PFSK-1 (cell line): ENCODE data around the gene ENTREP3.
A peak's percentile ranks its signal among the peaks of the same experiment; 100 is the strongest.

Experiments
- FOXP2 ChIP-seq: optimal IDR thresholded peaks from 2 replicates; pipeline ENCODE3; 2011; ENCODE audit warnings: borderline replicate concordance, control low read depth, inconsistent platforms; ENCODE audit not compliant: insufficient read depth; ENCODE audit errors: extremely low read length, extremely low read depth
- POLR2AphosphoS5 ChIP-seq: IDR thresholded peaks from 2 replicates; pipeline ENCODE4 v1.6.1; 2012; ENCODE audit warnings: low read depth, mild to moderate bottlenecking, control low read depth, low read length, moderate library complexity
- REST ChIP-seq, 2 experiments: IDR thresholded peaks; 2 replicates each; pipeline versions ENCODE4 v1.6.1 to v1.8.0; 2011 to 2012; ENCODE audit warnings: low read depth in 2 of 2, low read length in 2 of 2, control low read depth in 1 of 2, inconsistent platforms in 1 of 2, mild to moderate bottlenecking in 1 of 2, moderate library complexity in 1 of 2; ENCODE audit not compliant: insufficient read depth in 1 of 2
- SIN3A ChIP-seq: IDR thresholded peaks from 2 replicates; pipeline ENCODE4 v1.6.1; 2012; ENCODE audit warnings: mild to moderate bottlenecking, low read length, moderate library complexity, borderline replicate concordance; ENCODE audit not compliant: insufficient read depth
- TAF1 ChIP-seq: IDR thresholded peaks from 2 replicates; pipeline ENCODE4 v1.6.1; 2012; ENCODE audit warnings: low read length, control low read depth, borderline replicate concordance; ENCODE audit not compliant: insufficient read depth

Gene ENTREP3

DNA sequence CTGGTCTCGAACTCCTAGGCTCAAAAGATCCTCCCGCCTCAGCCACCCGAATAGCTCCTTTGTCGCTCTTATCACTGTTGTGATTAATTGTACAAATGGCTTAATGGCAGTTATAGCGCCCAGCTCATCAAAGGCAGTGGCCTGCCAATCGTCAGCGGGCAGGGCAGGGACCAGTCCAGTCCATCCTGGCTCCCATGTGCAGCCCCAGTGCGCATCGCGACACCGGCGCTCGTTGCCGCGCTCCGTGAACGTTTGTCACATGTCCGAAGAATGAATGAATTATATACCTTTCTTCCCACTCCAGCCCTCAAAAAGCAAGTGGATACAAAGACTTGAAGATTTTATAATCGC, 28.4 kb downstream of the ENTREP3 start:
- no peak for TF ChIP-seq REST (IDR thresholded peaks at IDR 0.05; ENCODE audit: insufficient read depth in 1 of 2, low read depth in 2 of 2, low read length in 2 of 2)
- no peak for TF ChIP-seq FOXP2
- TF ChIP-seq POLR2AphosphoS5, result no peak
- no peak for TF ChIP-seq SIN3A
- no peak for TF ChIP-seq TAF1

DNA sequence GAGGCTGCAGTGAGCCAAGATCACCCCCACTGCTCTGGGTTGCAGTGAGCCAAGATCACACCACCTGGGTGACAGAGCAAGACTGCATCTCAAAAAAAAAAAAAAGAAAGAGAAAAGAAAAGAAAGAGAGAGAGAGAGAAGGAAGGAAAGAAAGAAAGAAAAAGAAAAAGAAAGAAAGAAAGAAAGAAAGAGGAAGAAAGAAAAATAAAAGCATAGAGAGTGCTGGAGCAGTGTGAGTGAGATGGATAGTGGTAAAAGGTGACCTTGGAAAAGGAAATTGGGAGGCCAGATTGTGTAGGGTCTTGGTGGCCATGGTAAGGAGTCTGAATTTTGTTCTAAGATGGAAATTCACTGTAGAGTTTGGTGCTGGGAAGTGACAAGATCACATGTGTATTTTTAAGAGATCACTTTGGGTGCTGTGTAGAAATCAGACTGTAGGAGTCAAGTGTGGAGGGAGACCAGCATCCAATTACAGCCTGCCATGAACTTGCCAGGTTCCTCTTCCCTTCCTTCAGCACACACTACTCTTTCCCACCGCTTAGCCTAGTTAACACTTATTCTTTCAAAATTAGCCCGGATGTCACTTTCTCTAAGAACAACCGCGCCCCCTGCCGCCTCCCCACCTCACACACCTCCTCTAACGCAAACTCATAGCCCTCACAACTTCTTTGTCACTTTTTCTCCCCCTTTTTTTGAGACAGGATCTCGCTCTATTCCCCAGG, 28.9 kb downstream of the ENTREP3 start:
- TF ChIP-seq SIN3A, result no peak
- TF ChIP-seq POLR2AphosphoS5, result peak; percentile 65; the same call in 1 of the 2 replicates
- no peak for TF ChIP-seq REST (IDR thresholded peaks at IDR 0.05; ENCODE audit: insufficient read depth in 1 of 2, low read depth in 2 of 2, low read length in 2 of 2)
- TF ChIP-seq FOXP2, result no peak
- TF ChIP-seq TAF1, result no peak

GRCh38 chr1:155223047-155223446, 32.2 kb downstream of the ENTREP3 start:
- TF ChIP-seq FOXP2 (no peak), POLR2AphosphoS5 (no peak), SIN3A (no peak), TAF1 (no peak), REST (IDR thresholded peaks at IDR 0.05; ENCODE audit: insufficient read depth in 1 of 2, low read depth in 2 of 2, low read length in 2 of 2) (no peak)

DNA sequence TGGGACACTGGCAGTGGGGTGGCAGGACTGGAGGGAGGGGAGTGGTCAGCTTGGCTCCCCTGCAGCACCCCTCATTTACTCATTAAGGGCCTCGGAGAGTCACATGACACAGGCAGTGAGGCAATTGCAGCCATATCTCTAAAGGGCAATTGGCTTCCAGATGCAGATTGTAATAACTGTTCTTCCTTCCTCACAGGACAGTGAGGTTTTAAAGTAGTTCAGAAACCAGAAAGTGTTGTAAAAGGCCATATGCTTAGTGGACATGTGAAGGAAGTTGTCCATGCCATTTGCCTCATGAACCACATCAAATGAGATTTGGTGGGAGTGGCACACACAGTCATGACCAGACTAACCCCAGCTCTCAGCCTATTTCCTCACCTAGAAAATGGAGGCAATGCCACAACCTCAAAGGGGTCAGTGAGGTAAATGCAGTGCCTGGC, 35.7 kb downstream of the ENTREP3 start:
- TF ChIP-seq REST (IDR thresholded peaks at IDR 0.05; ENCODE audit: insufficient read depth in 1 of 2, low read depth in 2 of 2, low read length in 2 of 2) (no peak), SIN3A (no peak), TAF1 (no peak)
